Measurements from ENCODE around the gene ZNF106.

Gene ZNF106

GRCh38 chr15:42367041-42367440 is 123.9 kb downstream of the ZNF106 start:
- no peak for DNase-seq (ENCODE audit: low read depth)

DNA sequence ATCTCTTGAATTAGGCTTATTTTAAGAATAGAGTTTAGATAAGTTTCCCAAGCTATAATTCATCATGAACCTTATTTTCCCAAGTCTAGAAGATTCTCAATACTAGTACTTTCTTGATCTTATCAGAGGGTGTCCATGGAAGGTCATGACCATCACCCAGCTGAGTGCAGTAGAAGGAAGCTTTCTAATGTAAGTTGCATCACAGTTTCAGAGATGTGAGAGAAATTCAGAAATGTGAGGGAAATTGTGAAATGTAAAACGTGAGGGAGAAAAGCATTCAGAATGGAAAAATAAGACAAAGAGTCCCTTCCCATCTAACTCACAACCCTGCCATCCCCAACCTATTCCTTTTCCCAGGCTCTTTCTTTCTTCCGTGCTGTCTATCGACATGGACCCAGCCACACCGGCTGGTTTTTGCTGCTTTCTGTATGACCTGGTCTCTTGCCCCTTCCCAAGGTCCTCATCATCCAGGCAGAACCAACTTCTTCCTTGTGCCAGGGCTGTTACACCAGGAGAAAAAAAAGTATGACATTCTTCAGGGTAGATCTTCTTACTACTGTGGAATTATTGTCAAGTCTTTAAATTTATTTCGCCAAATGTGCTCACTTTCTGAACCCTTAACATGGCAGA is 124.9 kb downstream of the ZNF106 start:
- no peak for DNase-seq (ENCODE audit: low read depth)

DNA sequence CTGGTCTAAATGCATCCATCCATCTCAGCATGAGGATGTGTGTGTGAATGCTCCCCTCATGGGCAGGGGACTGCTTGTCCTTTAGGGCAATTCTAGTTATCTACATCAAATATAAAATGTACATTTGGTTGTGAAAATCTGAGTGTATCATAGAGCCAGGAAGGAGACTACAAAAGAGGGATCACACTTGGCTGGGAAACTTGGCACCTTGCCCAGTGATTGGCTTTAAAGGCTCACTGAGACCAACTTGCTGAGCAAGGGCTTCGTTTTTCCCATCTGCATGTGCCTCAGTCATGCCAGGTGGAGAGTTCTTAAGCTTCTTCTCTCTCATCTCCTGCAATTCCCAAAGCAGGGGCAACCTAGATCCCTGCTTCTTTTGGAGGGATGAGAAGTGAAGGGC is 126.4 kb downstream of the ZNF106 start:
- DNase-seq (ENCODE audit: low read depth): no peak

DNA sequence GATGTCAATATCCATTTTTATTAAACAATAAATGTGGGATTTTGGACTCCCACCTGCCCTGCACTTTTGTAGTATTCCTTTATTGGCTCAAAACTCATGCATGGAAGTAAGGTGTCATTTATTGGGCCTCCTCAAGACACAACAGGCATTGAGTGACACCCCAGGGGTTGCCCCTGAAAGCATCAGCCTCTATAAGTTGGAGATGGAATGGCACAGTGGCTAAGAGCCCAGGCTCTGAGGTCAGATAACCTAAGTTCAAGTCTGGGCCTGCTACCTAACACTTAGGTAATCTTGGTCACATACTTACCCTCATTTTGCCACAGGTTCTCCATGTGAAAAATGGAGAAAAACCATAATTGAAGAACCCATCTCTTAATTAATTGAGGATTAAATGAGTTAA is 127.0 kb downstream of the ZNF106 start:
- DNase-seq (ENCODE audit: low read depth): no peak

- DNase-seq (ENCODE audit: low read depth): no peak
Measured at GRCh38 chr15:42363487-42363886, 127.5 kb downstream of the ZNF106 start.

Measured in GM04503 (cell line).